GM19397 (cell line): ENCODE results near the gene IQSEC1.
"Not testable (repeated sequence)": the region's sequence is repeated elsewhere in the genome, so short reads cannot be mapped to it uniquely, and the experiment has no call there.

ENCODE experiments used
- ATAC-seq: cut with Tn5 transposase; IDR thresholded peaks from one replicate; pipeline ENCODE4 v1.9.1; 2021; ENCODE audit warnings: mild to moderate bottlenecking, moderate library complexity; ENCODE audit not compliant: unreplicated experiment

The IQSEC1 gene

DNA sequence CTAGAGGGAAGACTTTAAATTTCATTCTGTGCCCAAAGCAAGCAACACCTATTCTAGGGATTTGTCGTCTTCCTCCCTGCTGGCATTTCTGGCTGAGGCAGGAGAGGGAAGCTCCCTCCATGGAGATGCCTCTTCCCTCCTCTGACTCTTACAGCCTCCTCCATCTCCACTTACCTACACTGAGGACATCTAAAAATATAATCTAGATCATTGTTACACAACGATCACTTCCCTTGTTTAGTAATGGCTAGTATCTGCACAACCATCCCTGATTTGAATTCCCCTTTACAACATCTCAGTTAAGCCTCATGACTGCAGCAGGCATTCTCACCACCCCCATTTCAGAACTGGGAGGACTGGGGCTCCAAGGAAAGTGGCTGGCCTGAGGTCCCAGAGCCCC, 219.4 kb downstream of the IQSEC1 start:
- not testable (repeated sequence) for ATAC-seq

DNA sequence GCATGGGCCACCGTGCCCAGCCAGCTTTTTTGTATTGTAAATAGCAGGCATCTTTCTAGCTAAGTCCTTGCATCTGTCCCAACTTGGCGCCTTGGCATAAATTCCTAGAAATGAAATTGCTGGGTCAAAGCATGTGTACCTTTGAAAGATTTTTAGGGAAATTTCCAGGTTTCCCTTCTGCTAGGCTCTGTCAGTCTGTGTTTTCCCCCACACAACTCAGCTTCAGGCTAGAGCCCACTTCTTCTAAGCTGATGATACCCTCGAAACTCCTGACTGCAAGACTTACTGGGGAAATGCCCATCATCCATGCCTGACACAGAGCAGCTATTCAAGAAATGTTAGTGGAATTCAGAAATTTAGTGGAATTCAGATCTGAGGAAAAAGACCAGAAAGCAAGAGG, 221.0 kb downstream of the IQSEC1 start:
- ATAC-seq: no peak
